BE2C (cell line): ENCODE data around the gene EP400.
A peak's percentile ranks its signal among the peaks of the same experiment; 100 is the strongest.

Source experiments
- DNase-seq: peaks from one replicate; pipeline ENCODE4 v3.0.0-alpha.2; 2020
- H3K27me3 ChIP-seq: fragments of 250-450 bp; sonication (Bioruptor Pico); 2 replicates; pipeline ENCODE4 v1.5.1; 2020; ENCODE audit warnings: mild to moderate bottlenecking
- H3K36me3 ChIP-seq: fragments of 250-450 bp; sonication (Bioruptor Pico); 2 replicates; pipeline ENCODE4 v1.5.1; 2020; ENCODE audit warnings: mild to moderate bottlenecking
- H3K4me1 ChIP-seq: fragments of 250-450 bp; sonication (Bioruptor Pico); 2 replicates; pipeline ENCODE4 v1.5.1; 2020
- H3K4me3 ChIP-seq: 2 replicates; pipeline ENCODE4 v1.5.1; 2011; ENCODE audit warnings: low read depth, low read length
- H3K9me3 ChIP-seq: fragments of 250-450 bp; sonication (Bioruptor Pico); 2 replicates; pipeline ENCODE4 v1.5.1; 2020
- TF ChIP-seq, protein P1 (sequence below): IDR thresholded peaks from 2 replicates; pipeline ENCODE4 v1.5.1; 2012; ENCODE audit warnings: mild to moderate bottlenecking, low read depth, low read length

EP400 gene

DNA sequence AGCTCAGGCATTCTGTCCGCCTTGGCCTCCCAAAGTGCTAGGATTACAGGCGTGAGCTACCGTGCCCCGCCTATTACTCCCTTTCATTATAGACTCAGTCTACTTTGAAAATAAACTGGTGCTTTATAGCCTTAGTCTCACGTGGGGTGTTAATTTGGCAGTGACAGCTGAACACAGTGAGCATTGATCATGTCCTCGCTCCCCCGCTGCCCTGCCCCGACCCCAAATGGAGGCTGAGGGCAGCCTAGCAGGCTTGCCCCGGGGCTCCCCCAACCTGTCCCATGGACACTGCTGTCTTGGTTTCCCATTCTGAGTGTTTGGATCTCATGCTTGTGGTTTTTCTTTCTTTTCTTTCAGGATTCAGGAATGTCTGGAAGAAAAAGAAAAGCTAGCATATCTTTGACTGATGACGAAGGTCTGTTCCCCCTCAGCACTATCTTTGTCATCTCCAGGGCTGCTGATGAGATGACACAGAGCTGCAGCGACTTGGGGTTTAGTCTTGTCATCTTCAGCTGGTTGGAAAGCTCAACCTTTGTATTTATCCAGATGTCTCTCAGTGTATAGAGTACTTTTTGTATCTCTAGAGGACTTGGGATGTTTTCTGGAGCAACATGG lies 42.2 kb downstream of the EP400 start:
- peaks cover 64% of the 10 kb centered on the region for H3K36me3 ChIP-seq

GRCh38 chr12:131994589-131994988 lies 44.8 kb downstream of the EP400 start:
- Histone ChIP-seq H3K27me3 (no peaks in the 10 kb centered on the region), H3K9me3 (no peaks in the 10 kb centered on the region), H3K36me3 (peaks cover 43% of the 10 kb centered on the region)

More for the DNA sequence above, 42.2 kb downstream of the EP400 start:
- Histone ChIP-seq H3K9me3 (no peaks in the 10 kb centered on the region), H3K4me1 (no peaks in the 10 kb centered on the region), H3K4me3 (no peak overlapping the region), H3K27me3 (no peaks in the 10 kb centered on the region)
- DNase-seq, result no peak
- TF ChIP-seq, protein P1, sequence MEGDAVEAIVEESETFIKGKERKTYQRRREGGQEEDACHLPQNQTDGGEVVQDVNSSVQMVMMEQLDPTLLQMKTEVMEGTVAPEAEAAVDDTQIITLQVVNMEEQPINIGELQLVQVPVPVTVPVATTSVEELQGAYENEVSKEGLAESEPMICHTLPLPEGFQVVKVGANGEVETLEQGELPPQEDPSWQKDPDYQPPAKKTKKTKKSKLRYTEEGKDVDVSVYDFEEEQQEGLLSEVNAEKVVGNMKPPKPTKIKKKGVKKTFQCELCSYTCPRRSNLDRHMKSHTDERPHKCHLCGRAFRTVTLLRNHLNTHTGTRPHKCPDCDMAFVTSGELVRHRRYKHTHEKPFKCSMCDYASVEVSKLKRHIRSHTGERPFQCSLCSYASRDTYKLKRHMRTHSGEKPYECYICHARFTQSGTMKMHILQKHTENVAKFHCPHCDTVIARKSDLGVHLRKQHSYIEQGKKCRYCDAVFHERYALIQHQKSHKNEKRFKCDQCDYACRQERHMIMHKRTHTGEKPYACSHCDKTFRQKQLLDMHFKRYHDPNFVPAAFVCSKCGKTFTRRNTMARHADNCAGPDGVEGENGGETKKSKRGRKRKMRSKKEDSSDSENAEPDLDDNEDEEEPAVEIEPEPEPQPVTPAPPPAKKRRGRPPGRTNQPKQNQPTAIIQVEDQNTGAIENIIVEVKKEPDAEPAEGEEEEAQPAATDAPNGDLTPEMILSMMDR, result no peak

DNA sequence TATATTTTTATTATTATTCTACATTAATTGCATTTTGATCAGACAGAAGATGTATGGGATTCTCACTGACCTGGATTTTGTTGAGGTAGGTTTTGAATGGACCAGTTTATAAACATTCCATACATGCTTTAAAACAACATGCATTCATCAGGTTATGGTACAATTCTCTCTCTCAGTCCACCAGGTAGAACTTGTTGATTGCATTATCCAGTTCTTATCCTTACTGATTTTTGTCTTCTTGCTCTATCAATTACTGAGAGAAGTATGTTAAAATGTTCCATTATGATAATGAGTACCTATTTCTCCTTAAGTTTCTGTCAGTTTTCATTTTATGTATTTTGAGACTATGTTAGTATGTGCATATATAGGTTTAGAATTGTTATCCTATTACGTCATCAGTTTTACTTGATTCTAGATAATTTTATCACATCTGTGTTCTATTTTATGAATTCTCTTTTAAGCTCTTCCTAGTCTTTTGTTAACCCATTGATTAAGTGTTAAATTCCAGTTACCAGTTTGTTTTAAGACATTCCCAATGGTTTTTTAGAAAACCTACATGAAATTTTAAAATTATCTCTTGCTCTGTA lies 50.6 kb downstream of the EP400 start:
- TF ChIP-seq, protein P1, result no peak
- no peak for DNase-seq
- Histone ChIP-seq H3K27me3 (no peaks in the 10 kb centered on the region), H3K4me1 (no peaks in the 10 kb centered on the region), H3K9me3 (no peaks in the 10 kb centered on the region), H3K4me3 (peak overlapping the region; percentile 58), H3K36me3 (peaks cover 4% of the 10 kb centered on the region; the same call in 1 of the 2 replicates)

More at GRCh38 chr12:131994589-131994988, 44.8 kb downstream of the EP400 start:
- H3K4me3 ChIP-seq, result no peak overlapping the region
- DNase-seq, result no peak
- TF ChIP-seq, protein P1, result no peak
- H3K4me1 ChIP-seq, result no peaks in the 10 kb centered on the region

GRCh38 chr12:132003846-132004245 lies 54.1 kb downstream of the EP400 start:
- no peaks in the 10 kb centered on the region for H3K27me3 ChIP-seq
- peaks cover 29% of the 10 kb centered on the region for H3K36me3 ChIP-seq
- TF ChIP-seq, protein P1, result no peak
- H3K9me3 ChIP-seq, result no peaks in the 10 kb centered on the region
- no peak overlapping the region for H3K4me3 ChIP-seq
- DNase-seq, result no peak
- no peaks in the 10 kb centered on the region for H3K4me1 ChIP-seq

- no peak overlapping the region for H3K4me3 ChIP-seq
- H3K27me3 ChIP-seq, result no peaks in the 10 kb centered on the region
- no peak for DNase-seq
- H3K9me3 ChIP-seq, result no peaks in the 10 kb centered on the region
- TF ChIP-seq, protein P1, result no peak
- no peaks in the 10 kb centered on the region for H3K4me1 ChIP-seq
- peaks cover 34% of the 10 kb centered on the region for H3K36me3 ChIP-seq
These were observed 55.2 kb downstream of the EP400 start for GRCh38 chr12:132004946-132005345.

DNA sequence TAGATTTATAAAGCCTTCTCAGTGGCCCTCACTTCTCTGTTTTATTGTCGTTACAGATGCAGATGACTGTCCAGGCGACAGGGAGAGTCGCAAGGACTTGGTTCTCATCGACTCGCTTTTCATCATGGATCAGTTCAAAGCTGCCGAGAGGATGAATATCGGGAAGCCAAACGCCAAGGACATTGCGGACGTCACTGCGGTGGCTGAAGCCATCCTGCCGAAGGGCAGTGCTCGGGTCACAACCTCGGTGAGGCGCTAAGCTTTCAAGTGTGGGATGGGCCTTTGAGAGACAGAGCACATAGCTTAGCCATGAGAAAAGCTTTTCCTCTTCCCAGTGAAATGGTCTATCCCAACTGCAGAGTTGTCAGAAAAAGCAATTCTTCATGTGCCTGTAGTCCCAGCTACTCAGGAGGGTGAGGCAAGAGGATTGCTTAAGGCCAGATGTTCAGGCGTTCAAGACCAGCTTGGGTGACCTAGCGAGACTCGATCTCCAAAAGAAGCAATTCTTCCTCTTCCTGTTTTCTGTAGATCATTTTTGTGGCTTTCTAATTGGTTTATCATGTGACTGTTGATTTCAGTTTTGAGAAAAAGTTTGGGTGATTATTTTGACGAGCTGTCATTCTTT lies 56.4 kb downstream of the EP400 start:
- Histone ChIP-seq H3K27me3 (no peaks in the 10 kb centered on the region), H3K4me1 (no peaks in the 10 kb centered on the region), H3K36me3 (peaks cover 41% of the 10 kb centered on the region), H3K4me3 (no peak overlapping the region), H3K9me3 (no peaks in the 10 kb centered on the region)
- TF ChIP-seq, protein P1, result no peak
- no peak for DNase-seq
